K562 (cell line): ENCODE data around the gene PCLAF. TPM values are rescaled to one million over a fixed set of nuclear protein-coding genes. Genes with fewer than 3 reads are reported as not detected.
A peak's percentile ranks its signal among the peaks of the same experiment; 100 is the strongest.

ENCODE experiments used
- CHD7 ChIP-seq: fragments of 200-600 bp; sonication (generic); IDR thresholded peaks from one replicate; pipeline ENCODE4 v1.6.1; 2012; ENCODE audit warnings: mild to moderate bottlenecking, low read depth, low read length, inconsistent platforms
- FIP1L1 ChIP-seq: fragments of 200-400 bp; formaldehyde crosslinking; IDR thresholded peaks from 2 replicates; pipeline ENCODE4 v1.6.1; 2018; ENCODE audit warnings: mild to moderate bottlenecking, low read depth, low read length; ENCODE audit not compliant: poor library complexity, severe bottlenecking
- GABPB1 ChIP-seq: sonication (generic); formaldehyde crosslinking; IDR thresholded peaks from 2 replicates; pipeline ENCODE4 v1.8.0; 2022; ENCODE audit warnings: mild to moderate bottlenecking, missing genetic modification reagents
- GTF2F1 ChIP-seq: IDR thresholded peaks from 2 replicates; pipeline ENCODE4 v1.6.1; 2011; ENCODE audit warnings: low read depth, low read length, improper control_type of control experiment
- HNRNPLL ChIP-seq: fragments of 200-400 bp; formaldehyde crosslinking; IDR thresholded peaks from 2 replicates; pipeline ENCODE4 v1.6.1; 2017; ENCODE audit warnings: low read length, low read depth, mild to moderate bottlenecking; ENCODE audit not compliant: poor library complexity, severe bottlenecking
- MITF ChIP-seq: IDR thresholded peaks from 2 replicates; pipeline ENCODE4 v1.6.1; 2014; ENCODE audit warnings: antibody characterized with exemption
- ZC3H11A ChIP-seq: IDR thresholded peaks from 2 replicates; pipeline ENCODE4 v1.6.1; 2012; ENCODE audit warnings: low read depth, low read length, improper control_type of control experiment
- ZNF639 ChIP-seq, 2 experiments: fragments of 200-800 bp in 1 of 2; sonication (Bioruptor generic) in 1 of 2; sonication (generic) in 1 of 2; formaldehyde crosslinking in 1 of 2; IDR thresholded peaks in 1 of 2; conservative IDR thresholded peaks in 1 of 2; 2 replicates each; pipeline versions ENCODE4 v1.5.0 to v1.6.1; 2016 to 2020; ENCODE audit warnings: missing compliant biosample characterization in 1 of 2, missing genetic modification characterization in 1 of 2, missing genetic modification reagents in 1 of 2
- polyA plus RNA-seq, 8 experiments: library from polyadenylated mRNA; depleted of rRNA in 4 of 8; stranded (reverse) in 5 of 8; unstranded in 3 of 8; fragments of >200 nt; fragmentation: Nextera tagmentation in 2 of 8; fragmentation: Illumina TruSeq in 1 of 8; extraction: Ambion mirVana in 2 of 8; extraction: Trizol in 1 of 8; gene quantifications; 2 replicates each; pipeline versions ENCODE4 v1.2.1 to v1.2.3, GENCODE V29; 2011 to 2014; ENCODE audit warnings: inconsistent platforms in 1 of 8, missing spikeins in 1 of 8
- total RNA-seq, 7 experiments: library from RNA; depleted of rRNA in 6 of 7; stranded (reverse); fragments of >200 nt in 6 of 7; fragmentation: Illumina TruSeq in 2 of 7; extraction: Trizol in 2 of 7; gene quantifications; 2 replicates each; pipeline versions ENCODE4 v1.2.1 to v1.2.3, GENCODE V29; 2011 to 2021; ENCODE audit warnings: low replicate concordance in 1 of 7
- TF ChIP-seq, protein P1 (sequence below): fragments of 250-450 bp; sonication (Bioruptor Pico); IDR thresholded peaks from 2 replicates; pipeline ENCODE4 v1.5.0; 2022; ENCODE audit warnings: mild to moderate bottlenecking

PCLAF gene
- total and polyA plus RNA-seq, 9 of the 15 experiments (the other 6 are each of a cell fraction or from before 2014, with no cell fraction given): 112 to 881 (median 360) TPM

DNA sequence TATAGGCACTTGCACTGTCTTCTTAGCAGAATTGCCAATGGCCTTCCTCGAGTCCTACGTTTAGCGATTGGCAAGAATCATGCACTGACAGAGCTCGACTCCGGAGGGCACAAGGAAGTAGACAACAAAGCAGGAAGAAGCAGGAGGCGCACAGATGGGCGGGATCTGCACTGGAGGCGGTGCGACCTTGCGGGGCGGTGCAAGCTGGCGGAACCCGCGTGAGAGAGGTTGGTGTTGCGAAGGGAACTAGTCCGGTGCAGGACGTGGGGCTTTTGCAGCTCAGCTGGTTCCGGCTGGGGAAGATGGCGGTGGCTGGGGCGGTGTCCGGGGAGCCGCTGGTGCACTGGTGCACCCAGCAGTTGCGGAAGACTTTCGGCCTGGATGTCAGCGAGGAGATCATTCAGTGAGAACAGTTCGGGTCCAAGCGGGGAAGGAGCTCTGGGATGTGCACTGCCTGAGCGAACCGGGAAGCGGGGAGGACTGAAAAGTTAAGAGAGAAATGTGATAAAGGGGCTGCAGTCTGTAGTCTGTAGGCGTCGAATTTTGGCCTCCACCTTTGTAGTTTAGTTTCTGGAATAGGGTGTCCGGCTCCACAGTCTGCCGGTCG, 6.4 kb upstream of the PCLAF start, which contains the start of gene TRIP4 (continued):
- TF ChIP-seq CHD7: peak; percentile 88
- peak in 1 of 2 experiments; percentile 93; a peak in 2 of 4 replicates for TF ChIP-seq ZNF639 (CRISPR knock-in tag; conservative IDR thresholded peaks at IDR 0.05 in 1 of 2, IDR thresholded peaks at IDR 0.05 in 1 of 2)
- TF ChIP-seq ZC3H11A: peak; percentile 97
- TF ChIP-seq GTF2F1: 0 out of 2 replicates have a peak, but pooled peaks have one; percentile 63
- peak; percentile 80 for TF ChIP-seq FIP1L1
- TF ChIP-seq MITF: peak; percentile 68
- TF ChIP-seq, protein P1, sequence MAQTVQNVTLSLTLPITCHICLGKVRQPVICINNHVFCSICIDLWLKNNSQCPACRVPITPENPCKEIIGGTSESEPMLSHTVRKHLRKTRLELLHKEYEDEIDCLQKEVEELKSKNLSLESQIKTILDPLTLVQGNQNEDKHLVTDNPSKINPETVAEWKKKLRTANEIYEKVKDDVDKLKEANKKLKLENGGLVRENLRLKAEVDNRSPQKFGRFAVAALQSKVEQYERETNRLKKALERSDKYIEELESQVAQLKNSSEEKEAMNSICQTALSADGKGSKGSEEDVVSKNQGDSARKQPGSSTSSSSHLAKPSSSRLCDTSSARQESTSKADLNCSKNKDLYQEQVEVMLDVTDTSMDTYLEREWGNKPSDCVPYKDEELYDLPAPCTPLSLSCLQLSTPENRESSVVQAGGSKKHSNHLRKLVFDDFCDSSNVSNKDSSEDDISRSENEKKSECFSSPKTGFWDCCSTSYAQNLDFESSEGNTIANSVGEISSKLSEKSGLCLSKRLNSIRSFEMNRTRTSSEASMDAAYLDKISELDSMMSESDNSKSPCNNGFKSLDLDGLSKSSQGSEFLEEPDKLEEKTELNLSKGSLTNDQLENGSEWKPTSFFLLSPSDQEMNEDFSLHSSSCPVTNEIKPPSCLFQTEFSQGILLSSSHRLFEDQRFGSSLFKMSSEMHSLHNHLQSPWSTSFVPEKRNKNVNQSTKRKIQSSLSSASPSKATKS: no peak
- peak; percentile 88 for TF ChIP-seq HNRNPLL
- peak; percentile 100 for TF ChIP-seq GABPB1
